H1 (cell line): ENCODE data around the gene DLK2. TPM values are rescaled to one million over a fixed set of nuclear protein-coding genes. Genes with fewer than 3 reads are reported as not detected.

Source experiments
- BACH1 ChIP-seq: IDR thresholded peaks from 2 replicates; pipeline ENCODE4 v1.6.1; 2012; ENCODE audit warnings: low read length, improper control_type of control experiment
- KDM5A ChIP-seq: fragments of 200-600 bp; IDR thresholded peaks from 2 replicates; pipeline ENCODE4 v1.7.1; 2012; ENCODE audit warnings: mild to moderate bottlenecking, low read length, inconsistent platforms, mixed read lengths
- POLR2A ChIP-seq, 2 experiments: IDR thresholded peaks; 1 replicate in 1 of 2; 2 replicates in 1 of 2; pipeline ENCODE4 v1.6.1; 2011; ENCODE audit warnings: low read depth in 2 of 2, low read length in 2 of 2, mild to moderate bottlenecking in 2 of 2; ENCODE audit errors: control extremely low read depth in 1 of 2
- SIRT6 ChIP-seq: IDR thresholded peaks from one replicate; pipeline ENCODE4 v1.7.1; 2012; ENCODE audit warnings: low read length, inconsistent platforms
- TAF7 ChIP-seq: optimal IDR thresholded peaks from 2 replicates; pipeline ENCODE3; 2011; ENCODE audit warnings: low read depth, mild to moderate bottlenecking, inconsistent platforms, low read length, moderate library complexity, borderline replicate concordance
- polyA plus RNA-seq, 7 experiments: library from polyadenylated mRNA; depleted of rRNA in 3 of 7; stranded (reverse) in 5 of 7; unstranded in 2 of 7; fragments of >200 nt in 5 of 7; fragments of 200-250 nt in 2 of 7; gene quantifications; 1 replicate in 5 of 7; 2 replicates in 1 of 7; 4 replicates in 1 of 7; pipeline versions ENCODE4 v1.2.1 to v1.2.3, GENCODE V29; 2011 to 2013; ENCODE audit warnings: missing spikeins in 2 of 7, mixed read lengths in 2 of 7
- total RNA-seq: library from RNA; stranded (reverse); fragmentation: NEBNext Ultra II Directional; extraction: Animal tissue kit (Norgen Biotek cat#: 25700); gene quantifications from 2 replicates; pipeline ENCODE4 v1.2.1, GENCODE V29; 2021
- TF ChIP-seq, protein P1 (sequence below): fragments of 300-600 bp; sonication (generic); IDR thresholded peaks from 2 replicates; pipeline ENCODE4 v1.7.1; 2012; ENCODE audit warnings: low read length, moderate library complexity, mild to moderate bottlenecking, inconsistent platforms; ENCODE audit not compliant: insufficient replicate concordance

The DLK2 gene
- total and polyA plus RNA-seq, 2 of the 8 experiments (the other 6 are each of a cell fraction or from before 2014, with no cell fraction given): 0.37 to 0.80 TPM

- TF ChIP-seq, protein P1, sequence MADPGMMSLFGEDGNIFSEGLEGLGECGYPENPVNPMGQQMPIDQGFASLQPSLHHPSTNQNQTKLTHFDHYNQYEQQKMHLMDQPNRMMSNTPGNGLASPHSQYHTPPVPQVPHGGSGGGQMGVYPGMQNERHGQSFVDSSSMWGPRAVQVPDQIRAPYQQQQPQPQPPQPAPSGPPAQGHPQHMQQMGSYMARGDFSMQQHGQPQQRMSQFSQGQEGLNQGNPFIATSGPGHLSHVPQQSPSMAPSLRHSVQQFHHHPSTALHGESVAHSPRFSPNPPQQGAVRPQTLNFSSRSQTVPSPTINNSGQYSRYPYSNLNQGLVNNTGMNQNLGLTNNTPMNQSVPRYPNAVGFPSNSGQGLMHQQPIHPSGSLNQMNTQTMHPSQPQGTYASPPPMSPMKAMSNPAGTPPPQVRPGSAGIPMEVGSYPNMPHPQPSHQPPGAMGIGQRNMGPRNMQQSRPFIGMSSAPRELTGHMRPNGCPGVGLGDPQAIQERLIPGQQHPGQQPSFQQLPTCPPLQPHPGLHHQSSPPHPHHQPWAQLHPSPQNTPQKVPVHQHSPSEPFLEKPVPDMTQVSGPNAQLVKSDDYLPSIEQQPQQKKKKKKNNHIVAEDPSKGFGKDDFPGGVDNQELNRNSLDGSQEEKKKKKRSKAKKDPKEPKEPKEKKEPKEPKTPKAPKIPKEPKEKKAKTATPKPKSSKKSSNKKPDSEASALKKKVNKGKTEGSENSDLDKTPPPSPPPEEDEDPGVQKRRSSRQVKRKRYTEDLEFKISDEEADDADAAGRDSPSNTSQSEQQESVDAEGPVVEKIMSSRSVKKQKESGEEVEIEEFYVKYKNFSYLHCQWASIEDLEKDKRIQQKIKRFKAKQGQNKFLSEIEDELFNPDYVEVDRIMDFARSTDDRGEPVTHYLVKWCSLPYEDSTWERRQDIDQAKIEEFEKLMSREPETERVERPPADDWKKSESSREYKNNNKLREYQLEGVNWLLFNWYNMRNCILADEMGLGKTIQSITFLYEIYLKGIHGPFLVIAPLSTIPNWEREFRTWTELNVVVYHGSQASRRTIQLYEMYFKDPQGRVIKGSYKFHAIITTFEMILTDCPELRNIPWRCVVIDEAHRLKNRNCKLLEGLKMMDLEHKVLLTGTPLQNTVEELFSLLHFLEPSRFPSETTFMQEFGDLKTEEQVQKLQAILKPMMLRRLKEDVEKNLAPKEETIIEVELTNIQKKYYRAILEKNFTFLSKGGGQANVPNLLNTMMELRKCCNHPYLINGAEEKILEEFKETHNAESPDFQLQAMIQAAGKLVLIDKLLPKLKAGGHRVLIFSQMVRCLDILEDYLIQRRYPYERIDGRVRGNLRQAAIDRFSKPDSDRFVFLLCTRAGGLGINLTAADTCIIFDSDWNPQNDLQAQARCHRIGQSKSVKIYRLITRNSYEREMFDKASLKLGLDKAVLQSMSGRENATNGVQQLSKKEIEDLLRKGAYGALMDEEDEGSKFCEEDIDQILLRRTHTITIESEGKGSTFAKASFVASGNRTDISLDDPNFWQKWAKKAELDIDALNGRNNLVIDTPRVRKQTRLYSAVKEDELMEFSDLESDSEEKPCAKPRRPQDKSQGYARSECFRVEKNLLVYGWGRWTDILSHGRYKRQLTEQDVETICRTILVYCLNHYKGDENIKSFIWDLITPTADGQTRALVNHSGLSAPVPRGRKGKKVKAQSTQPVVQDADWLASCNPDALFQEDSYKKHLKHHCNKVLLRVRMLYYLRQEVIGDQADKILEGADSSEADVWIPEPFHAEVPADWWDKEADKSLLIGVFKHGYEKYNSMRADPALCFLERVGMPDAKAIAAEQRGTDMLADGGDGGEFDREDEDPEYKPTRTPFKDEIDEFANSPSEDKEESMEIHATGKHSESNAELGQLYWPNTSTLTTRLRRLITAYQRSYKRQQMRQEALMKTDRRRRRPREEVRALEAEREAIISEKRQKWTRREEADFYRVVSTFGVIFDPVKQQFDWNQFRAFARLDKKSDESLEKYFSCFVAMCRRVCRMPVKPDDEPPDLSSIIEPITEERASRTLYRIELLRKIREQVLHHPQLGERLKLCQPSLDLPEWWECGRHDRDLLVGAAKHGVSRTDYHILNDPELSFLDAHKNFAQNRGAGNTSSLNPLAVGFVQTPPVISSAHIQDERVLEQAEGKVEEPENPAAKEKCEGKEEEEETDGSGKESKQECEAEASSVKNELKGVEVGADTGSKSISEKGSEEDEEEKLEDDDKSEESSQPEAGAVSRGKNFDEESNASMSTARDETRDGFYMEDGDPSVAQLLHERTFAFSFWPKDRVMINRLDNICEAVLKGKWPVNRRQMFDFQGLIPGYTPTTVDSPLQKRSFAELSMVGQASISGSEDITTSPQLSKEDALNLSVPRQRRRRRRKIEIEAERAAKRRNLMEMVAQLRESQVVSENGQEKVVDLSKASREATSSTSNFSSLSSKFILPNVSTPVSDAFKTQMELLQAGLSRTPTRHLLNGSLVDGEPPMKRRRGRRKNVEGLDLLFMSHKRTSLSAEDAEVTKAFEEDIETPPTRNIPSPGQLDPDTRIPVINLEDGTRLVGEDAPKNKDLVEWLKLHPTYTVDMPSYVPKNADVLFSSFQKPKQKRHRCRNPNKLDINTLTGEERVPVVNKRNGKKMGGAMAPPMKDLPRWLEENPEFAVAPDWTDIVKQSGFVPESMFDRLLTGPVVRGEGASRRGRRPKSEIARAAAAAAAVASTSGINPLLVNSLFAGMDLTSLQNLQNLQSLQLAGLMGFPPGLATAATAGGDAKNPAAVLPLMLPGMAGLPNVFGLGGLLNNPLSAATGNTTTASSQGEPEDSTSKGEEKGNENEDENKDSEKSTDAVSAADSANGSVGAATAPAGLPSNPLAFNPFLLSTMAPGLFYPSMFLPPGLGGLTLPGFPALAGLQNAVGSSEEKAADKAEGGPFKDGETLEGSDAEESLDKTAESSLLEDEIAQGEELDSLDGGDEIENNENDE: no peak
- TF ChIP-seq SIRT6 (no peak), KDM5A (no peak), TAF7 (no peak), BACH1 (no peak), POLR2A (IDR thresholded peaks at IDR 0.05; ENCODE audit: control extremely low read depth in 1 of 2, low read depth in 2 of 2, low read length in 2 of 2) (no peak)
Observed at GRCh38 chr6:43465948-43466347, 10.6 kb upstream of the DLK2 start (continued).
